Upper lobe of right lung (tissue), 1 donor: ENCODE results near the gene SMCO4. TPM values are rescaled to one million over a fixed set of nuclear protein-coding genes. Genes with fewer than 3 reads are reported as not detected.

ENCODE experiments used
- ATAC-seq: fragments of 200-7000 bp; cut with Tn5 transposase; one replicate; pipeline ENCODE4 v1.9.1; 2020; ENCODE audit warnings: mild to moderate bottlenecking, moderate library complexity
- DNase-seq: peaks from one replicate; pipeline ENCODE4 v3.0.0-alpha.2; 2020
- H3K27ac ChIP-seq: fragments of 200-600 bp; one replicate; pipeline ENCODE4 v1.8.0; 2022
- H3K27me3 ChIP-seq: fragments of 200-600 bp; one replicate; pipeline ENCODE4 v1.8.0; 2022; ENCODE audit warnings: mild to moderate bottlenecking
- H3K36me3 ChIP-seq: fragments of 200-600 bp; one replicate; pipeline ENCODE4 v1.8.0; 2022
- H3K4me1 ChIP-seq: fragments of 200-600 bp; one replicate; pipeline ENCODE4 v1.8.0; 2022
- H3K4me3 ChIP-seq: fragments of 200-600 bp; one replicate; pipeline ENCODE4 v1.8.0; 2022; ENCODE audit warnings: mild to moderate bottlenecking
- H3K9me3 ChIP-seq: fragments of 200-600 bp; one replicate; pipeline ENCODE4 v1.8.0; 2022
- CTCF ChIP-seq: fragments of 200-600 bp; IDR thresholded peaks from one replicate; pipeline ENCODE4 v1.8.0; 2022; ENCODE audit warnings: antibody characterized with exemption
- intact Hi-C: fragments of 100-400 bp; cut with DNase I; formaldehyde crosslinking; loops from one replicate; pipeline ENCODE4 v1.11.0; 2022
- total RNA-seq: library from RNA; stranded (reverse); fragmentation: NEBNext Ultra II Directional; extraction: Animal tissue kit (Norgen Biotek cat#: 25700); gene quantifications from one replicate; pipeline ENCODE4 v1.2.1, GENCODE V29; 2021
- donor health status: DM: no; HTN: yes; CAD: no; lungs with severe emphysema.

Gene SMCO4
- total RNA-seq, 1 donor from 2014 or later: 55.7 TPM

GRCh38 chr11:93559681-93560080, 16.5 kb upstream of the SMCO4 start:
- ATAC-seq (no peak), DNase-seq (no peak)
- H3K27me3 ChIP-seq: no peaks in the 10 kb centered on the region
- intact Hi-C loops: no loop called here
- H3K4me1 ChIP-seq: no peaks in the 10 kb centered on the region
- no peak overlapping the region for H3K27ac ChIP-seq
- no peak for TF ChIP-seq CTCF
- no peaks in the 10 kb centered on the region for H3K9me3 ChIP-seq
- no peak overlapping the region for H3K4me3 ChIP-seq
- H3K36me3 ChIP-seq: no peaks in the 10 kb centered on the region

GRCh38 chr11:93552874-93553273, 9.7 kb upstream of the SMCO4 start:
- Histone ChIP-seq H3K4me1 (no peaks in the 10 kb centered on the region), H3K27me3 (no peaks in the 10 kb centered on the region), H3K36me3 (no peaks in the 10 kb centered on the region), H3K4me3 (no peak overlapping the region), H3K9me3 (no peaks in the 10 kb centered on the region), H3K27ac (no peak overlapping the region)
- no peak for TF ChIP-seq CTCF
- intact Hi-C loops: no loop called here
- DNase-seq (no peak), ATAC-seq (no peak)

- intact Hi-C loops: no loop called here
- H3K4me1 ChIP-seq: no peaks in the 10 kb centered on the region
- no peaks in the 10 kb centered on the region for H3K9me3 ChIP-seq
- DNase-seq (no peak), ATAC-seq (no peak)
- no peak overlapping the region for H3K27ac ChIP-seq
- no peaks in the 10 kb centered on the region for H3K27me3 ChIP-seq
- H3K36me3 ChIP-seq: no peaks in the 10 kb centered on the region
- H3K4me3 ChIP-seq: no peak overlapping the region
- no peak for TF ChIP-seq CTCF
Measured at GRCh38 chr11:93549976-93550375, 6.8 kb upstream of the SMCO4 start.

- Histone ChIP-seq H3K9me3 (no peaks in the 10 kb centered on the region), H3K4me3 (no peak overlapping the region), H3K36me3 (no peaks in the 10 kb centered on the region), H3K4me1 (peaks cover 4% of the 10 kb centered on the region), H3K27ac (no peak overlapping the region), H3K27me3 (no peaks in the 10 kb centered on the region)
- ATAC-seq (peak; percentile 59), DNase-seq (no peak)
- intact Hi-C loops: no loop called here
- no peak for TF ChIP-seq CTCF
Measured at GRCh38 chr11:93548679-93549319, 5.6 kb upstream of the SMCO4 start.

- no peak for TF ChIP-seq CTCF
- intact Hi-C loops: no loop called here
- no peaks in the 10 kb centered on the region for H3K27me3 ChIP-seq
- DNase-seq (no peak), ATAC-seq (no peak)
- peaks cover 8% of the 10 kb centered on the region for H3K4me1 ChIP-seq
- H3K9me3 ChIP-seq: no peaks in the 10 kb centered on the region
- no peak overlapping the region for H3K4me3 ChIP-seq
- H3K27ac ChIP-seq: no peak overlapping the region
- no peaks in the 10 kb centered on the region for H3K36me3 ChIP-seq
Measured at GRCh38 chr11:93547773-93548172, 4.6 kb upstream of the SMCO4 start.

GRCh38 chr11:93547028-93547427, 3.8 kb upstream of the SMCO4 start:
- no peak for TF ChIP-seq CTCF
- no peaks in the 10 kb centered on the region for H3K9me3 ChIP-seq
- H3K27me3 ChIP-seq: no peaks in the 10 kb centered on the region
- ATAC-seq (no peak), DNase-seq (no peak)
- H3K27ac ChIP-seq: no peak overlapping the region
- H3K4me1 ChIP-seq: peaks cover 13% of the 10 kb centered on the region
- intact Hi-C loops: no loop called here
- H3K4me3 ChIP-seq: no peak overlapping the region
- H3K36me3 ChIP-seq: no peaks in the 10 kb centered on the region
